IMR-90 (cell line): ENCODE measurements around the gene ANKRD35. TPM values are rescaled to one million over a fixed set of nuclear protein-coding genes. Genes with fewer than 3 reads are reported as not detected.

Experiments used
- ATAC-seq: fragments of 200-7000 bp; cut with Tn5 transposase; 2 replicates; pipeline ENCODE4 v1.9.1; 2020; ENCODE audit warnings: low read depth, mild to moderate bottlenecking, moderate library complexity
- BruUV-seq: library from RNA; stranded (reverse); fragments of 400-500 nt; replicated peaks from 2 replicates; lab custom pipeline; 2021; lab: Mats Ljungman, UMichigan
- CTCF ChIA-PET: fragments of 300-600 bp; formaldehyde crosslinking; extraction: SDS; loops from one replicate; lab custom pipeline; 2021; ENCODE audit warnings: antibody characterized with exemption; lab: Yijun Ruan, JAX
- POLR2A ChIA-PET: fragments of 300-600 bp; sonication (Branson Sonifier 250); formaldehyde crosslinking; loops from one replicate; lab custom pipeline; 2022; ENCODE audit warnings: antibody characterized with exemption; ENCODE audit not compliant: unreplicated experiment; lab: Charles Lee
- DNase-seq: peaks from one replicate; pipeline ENCODE4 v3.0.0; 2013
- H2AFZ ChIP-seq: replicated peaks from 2 replicates; pipeline ENCODE3; 2013; ENCODE audit warnings: low read length, mild to moderate bottlenecking; ENCODE audit not compliant: poor library complexity
- H2AK5ac ChIP-seq: 2 replicates; pipeline ENCODE4 v1.6.1; 2013; ENCODE audit warnings: low read depth, low read length, inconsistent platforms
- H2AK9ac ChIP-seq: replicated peaks from 2 replicates; pipeline ENCODE3; 2013; ENCODE audit warnings: mild to moderate bottlenecking, low read depth, low read length, moderate library complexity; ENCODE audit not compliant: poor library complexity
- H2BK120ac ChIP-seq: 2 replicates; pipeline ENCODE4 v1.6.1; 2013; ENCODE audit warnings: low read depth, low read length, inconsistent platforms
- H2BK15ac ChIP-seq: 3 replicates; pipeline ENCODE4 v1.6.1; 2013; ENCODE audit warnings: low read depth, low read length, inconsistent platforms
- H2BK20ac ChIP-seq: 2 replicates; pipeline ENCODE4 v1.6.1; 2013; ENCODE audit warnings: low read depth, mild to moderate bottlenecking, inconsistent platforms, low read length, moderate library complexity
- H2BK5ac ChIP-seq: 2 replicates; pipeline ENCODE4 v1.6.1; 2013; ENCODE audit warnings: mild to moderate bottlenecking, low read depth, low read length, inconsistent platforms; ENCODE audit not compliant: poor library complexity, severe bottlenecking
- H3K14ac ChIP-seq: replicated peaks from 2 replicates; pipeline ENCODE4 v1.6.1; 2013; ENCODE audit warnings: low read depth, low read length, inconsistent platforms
- H3K18ac ChIP-seq: 2 replicates; pipeline ENCODE4 v1.6.1; 2013; ENCODE audit warnings: low read depth, low read length, control low read depth
- H3K23ac ChIP-seq: 2 replicates; pipeline ENCODE4 v1.6.1; 2013; ENCODE audit warnings: low read depth, low read length, inconsistent platforms
- H3K27ac ChIP-seq: 2 replicates; pipeline ENCODE4 v1.5.1; 2013; ENCODE audit warnings: mild to moderate bottlenecking, control low read depth, low read length; ENCODE audit not compliant: insufficient read depth
- H3K27me3 ChIP-seq: 2 replicates; pipeline ENCODE4 v1.6.1; 2013; ENCODE audit warnings: low read length; ENCODE audit not compliant: control insufficient read depth, insufficient read depth
- H3K36me3 ChIP-seq: 2 replicates; pipeline ENCODE4 v1.6.1; 2013; ENCODE audit warnings: low read length, mixed read lengths; ENCODE audit not compliant: control insufficient read depth, insufficient read depth
- H3K4ac ChIP-seq: 2 replicates; pipeline ENCODE4 v1.6.1; 2013; ENCODE audit warnings: low read depth, low read length, inconsistent platforms
- H3K4me1 ChIP-seq: 2 replicates; pipeline ENCODE4 v1.6.1; 2013; ENCODE audit warnings: low read length, mixed read lengths; ENCODE audit not compliant: control insufficient read depth, insufficient read depth
- H3K4me2 ChIP-seq: 2 replicates; pipeline ENCODE4 v1.6.1; 2013; ENCODE audit warnings: low read depth, mild to moderate bottlenecking, control low read depth, low read length, moderate library complexity
- H3K4me3 ChIP-seq: 2 replicates; pipeline ENCODE4 v1.5.1; 2013; ENCODE audit warnings: low read depth, mild to moderate bottlenecking, control low read depth, low read length, moderate library complexity; ENCODE audit not compliant: insufficient read depth
- H3K56ac ChIP-seq: 2 replicates; pipeline ENCODE4 v1.6.1; 2013; ENCODE audit warnings: low read length, inconsistent platforms; ENCODE audit not compliant: insufficient read depth; ENCODE audit errors: extremely low read depth
- H3K79me1 ChIP-seq, 2 experiments: 2 replicates each; pipeline ENCODE4 v1.6.1; 2013; ENCODE audit warnings: low read length in 2 of 2, inconsistent platforms in 1 of 2, low read depth in 1 of 2
- H3K9ac ChIP-seq: 2 replicates; pipeline ENCODE4 v1.6.1; 2013; ENCODE audit warnings: low read depth, low read length, control low read depth
- H3K9me1 ChIP-seq: 2 replicates; pipeline ENCODE4 v1.6.1; 2013; ENCODE audit warnings: low read length, inconsistent platforms; ENCODE audit not compliant: insufficient read depth
- H3K9me3 ChIP-seq: 2 replicates; pipeline ENCODE4 v1.6.1; 2013; ENCODE audit warnings: low read length; ENCODE audit not compliant: control insufficient read depth, insufficient read depth
- H4K20me1 ChIP-seq: 2 replicates; pipeline ENCODE4 v1.6.1; 2013; ENCODE audit warnings: low read length, inconsistent platforms; ENCODE audit not compliant: insufficient read depth
- H4K5ac ChIP-seq: 2 replicates; pipeline ENCODE4 v1.6.1; 2013; ENCODE audit warnings: mild to moderate bottlenecking, low read depth, low read length, control low read depth
- H4K8ac ChIP-seq, 2 experiments: 2 replicates each; pipeline ENCODE4 v1.6.1; 2013; ENCODE audit warnings: low read depth in 2 of 2, low read length in 2 of 2, control low read depth in 1 of 2, inconsistent platforms in 1 of 2
- H4K91ac ChIP-seq: 2 replicates; pipeline ENCODE4 v1.6.1; 2013; ENCODE audit warnings: low read depth, low read length, inconsistent platforms; ENCODE audit not compliant: insufficient read depth
- ELK1 ChIP-seq: fragments of 150-350 bp; IDR thresholded peaks from 2 replicates; pipeline ENCODE4 v1.6.1; 2016; ENCODE audit warnings: low read depth, mild to moderate bottlenecking, low read length, moderate library complexity, borderline replicate concordance
- WGBS, 2 experiments: methylation state at CpG; one replicate each; pipeline versions ENCODE4 v1.1.5 to v1.1.7; 2013; ENCODE audit warnings: missing lambda C conversion rate in 2 of 2; ENCODE audit not compliant: insufficient read length in 1 of 2; ENCODE audit errors: extremely low coverage in 2 of 2; 5-methylcytosine and 5-hydroxymethylcytosine counted together
- dilution Hi-C: fragments of 300-500 bp; cut with HindIII; formaldehyde crosslinking; loops from one replicate; pipeline ENCODE4 v1.14.3; 2018; ENCODE audit warnings: low sequenced_read_pairs; ENCODE audit not compliant: unreplicated experiment
- in situ Hi-C: fragments of 300-500 bp; cut with MboI; formaldehyde crosslinking; loops from 3 replicates; pipeline ENCODE4 v1.14.3; 2019; ENCODE audit warnings: low sequenced_read_pairs, inconsistent platforms, mixed read lengths
- intact Hi-C: fragments of 100-400 bp; cut with micrococcal nuclease; formaldehyde crosslinking; loops from 2 replicates; pipeline ENCODE4 v1.10.0; 2022
- polyA plus RNA-seq, 3 experiments: library from polyadenylated mRNA; depleted of rRNA; stranded (reverse); fragments of >200 nt; gene quantifications; 2 replicates each; pipeline ENCODE4 v1.2.3, GENCODE V29; 2012; ENCODE audit warnings: low replicate concordance in 1 of 3
- total RNA-seq: library from RNA; depleted of rRNA; stranded (reverse); fragments of >200 nt; gene quantifications from 2 replicates; pipeline ENCODE4 v1.2.3, GENCODE V29; 2012

ANKRD35 gene
- total and polyA plus RNA-seq, 2 of the 4 experiments (the other 2 are of a cell fraction) = 0.90 to 2.4 TPM

- H3K18ac ChIP-seq = no peak overlapping the region
- no peak overlapping the region for H2BK120ac ChIP-seq
- H2AK9ac ChIP-seq = no peak overlapping the region
- H4K8ac ChIP-seq = no peak overlapping the region
- peaks cover 3% of the 10 kb centered on the region; the same call in 1 of the 2 replicates for H3K27me3 ChIP-seq
- peak overlapping the region; percentile 71 for H3K4me3 ChIP-seq
- H2AK5ac ChIP-seq = no peak overlapping the region
- H2BK15ac ChIP-seq = no peak overlapping the region
- no peak overlapping the region for H3K9ac ChIP-seq
- no peak overlapping the region for H3K14ac ChIP-seq
- no peak overlapping the region for H3K4ac ChIP-seq
- TF ChIP-seq ELK1 = no peak
- no peaks in the 10 kb centered on the region for H4K20me1 ChIP-seq
- no peak overlapping the region for H4K91ac ChIP-seq
- H4K5ac ChIP-seq = no peak overlapping the region
- ATAC-seq (no peak), DNase-seq (no peak)
- no peak overlapping the region for H2AFZ ChIP-seq
- H3K9me1 ChIP-seq = 0 out of 2 replicates have a peak, but pooled peaks cover 3% of the 10 kb centered on the region
- dilution Hi-C loops (no loop called here), intact Hi-C loops (no loop called here), in situ Hi-C loops (no loop called here)
- H3K23ac ChIP-seq = no peak overlapping the region
- no peak overlapping the region for H3K56ac ChIP-seq
- ChIA-PET CTCF (no interaction called here), POLR2A (no interaction called here)
- H2BK20ac ChIP-seq = no peak overlapping the region
- WGBS, 2 experiments = 40% methylated on average over 4 of the region's 11 CpGs; no CpG with 5 or more reads in 1 of the 2 experiments
- BruUV-seq = no TSS peak
- no peaks in the 10 kb centered on the region for H3K79me1 ChIP-seq
- peak overlapping the region; percentile 70 for H3K4me2 ChIP-seq
- H3K9me3 ChIP-seq = no peaks in the 10 kb centered on the region
- no peak overlapping the region for H2BK5ac ChIP-seq
- H3K27ac ChIP-seq = no peak overlapping the region
- H3K4me1 ChIP-seq = peaks cover 5% of the 10 kb centered on the region; the same call in 1 of the 2 replicates
- H3K36me3 ChIP-seq = no peaks in the 10 kb centered on the region
Measured at GRCh38 chr1:145886390-145886789, 724 bp upstream of the ANKRD35 start.
